Activated CD8-positive, alpha-beta memory T cell treated with anti-CD3 and anti-CD28 coated beads for 48 hours (primary cell): Measurements from ENCODE around the gene MEF2C.
"Not testable (repeated sequence)": the region's sequence is repeated elsewhere in the genome, so short reads cannot be mapped to it uniquely, and the experiment has no call there.

ENCODE experiments used
- DNase-seq, 3 experiments: peaks; one replicate each; pipeline ENCODE4 v3.0.0-alpha.2; 2020; ENCODE audit warnings: low read depth in 2 of 3, low spot score in 2 of 3

The MEF2C gene

GRCh38 chr5:88883059-88883835, at the start of gene MEF2C:
MEF2C (minus strand) TSS chr5:88883184; CDS start chr5:88823788, 59,396 bp downstream.
- DNase-seq: no peak

DNA sequence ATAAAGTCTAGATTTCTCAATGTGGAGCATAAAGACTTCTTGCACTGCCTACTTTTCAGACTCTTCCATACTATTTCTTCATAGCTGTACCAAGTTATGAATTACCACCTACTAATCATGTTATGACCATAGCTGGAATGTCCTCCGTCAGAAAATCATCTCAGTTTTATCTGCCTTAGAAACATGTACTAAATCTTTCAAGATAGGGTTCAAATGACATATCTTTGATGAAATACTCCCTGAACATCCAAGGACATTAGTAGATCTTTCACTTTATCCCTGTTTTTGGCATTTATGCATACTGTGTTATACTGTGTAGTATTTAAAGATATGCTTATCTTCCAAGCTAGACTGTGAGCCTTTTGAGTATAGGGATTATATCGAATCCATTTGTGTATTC, 49.6 kb upstream of the MEF2C start:
- DNase-seq: no peak

GRCh38 chr5:88930335-88930734, 47.4 kb upstream of the MEF2C start:
- no peak for DNase-seq

DNA sequence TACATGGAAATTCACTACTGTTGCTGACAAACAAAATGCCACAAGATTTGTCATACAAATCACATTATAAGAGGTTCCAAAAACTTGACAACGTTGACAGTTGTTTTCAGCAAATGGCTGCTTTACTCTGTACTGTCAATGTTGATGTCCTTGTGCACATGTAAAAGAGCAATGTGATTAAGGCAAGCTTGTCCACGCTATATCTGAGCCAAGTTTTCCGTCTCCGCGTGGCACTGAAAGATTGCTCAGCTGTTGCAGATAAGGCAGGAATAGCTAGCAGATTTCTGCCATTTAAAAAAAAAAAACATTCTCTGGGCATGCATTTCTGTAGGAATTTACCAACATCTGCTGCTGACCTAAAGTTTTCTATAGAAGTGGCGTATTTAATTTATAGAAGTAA, 46.4 kb upstream of the MEF2C start:
- no peak for DNase-seq

DNA sequence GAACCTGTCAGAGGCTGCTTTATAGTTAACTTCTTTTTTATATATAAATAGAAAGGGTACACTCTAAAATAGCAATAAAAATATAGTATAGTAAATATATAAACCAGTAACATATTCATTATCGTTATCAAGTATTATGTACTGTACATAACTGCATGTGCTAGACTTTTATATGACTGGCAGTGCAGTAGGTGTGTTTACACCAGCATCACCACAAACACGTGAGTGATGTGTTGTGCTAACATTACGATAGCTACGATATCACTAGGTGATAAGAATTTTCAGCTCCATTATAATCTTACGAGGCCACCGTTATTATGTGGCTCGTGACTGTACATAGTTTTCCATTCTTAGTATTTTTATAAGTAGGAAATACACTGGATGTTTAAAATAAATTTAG, 43.8 kb upstream of the MEF2C start:
- no peak for DNase-seq

DNA sequence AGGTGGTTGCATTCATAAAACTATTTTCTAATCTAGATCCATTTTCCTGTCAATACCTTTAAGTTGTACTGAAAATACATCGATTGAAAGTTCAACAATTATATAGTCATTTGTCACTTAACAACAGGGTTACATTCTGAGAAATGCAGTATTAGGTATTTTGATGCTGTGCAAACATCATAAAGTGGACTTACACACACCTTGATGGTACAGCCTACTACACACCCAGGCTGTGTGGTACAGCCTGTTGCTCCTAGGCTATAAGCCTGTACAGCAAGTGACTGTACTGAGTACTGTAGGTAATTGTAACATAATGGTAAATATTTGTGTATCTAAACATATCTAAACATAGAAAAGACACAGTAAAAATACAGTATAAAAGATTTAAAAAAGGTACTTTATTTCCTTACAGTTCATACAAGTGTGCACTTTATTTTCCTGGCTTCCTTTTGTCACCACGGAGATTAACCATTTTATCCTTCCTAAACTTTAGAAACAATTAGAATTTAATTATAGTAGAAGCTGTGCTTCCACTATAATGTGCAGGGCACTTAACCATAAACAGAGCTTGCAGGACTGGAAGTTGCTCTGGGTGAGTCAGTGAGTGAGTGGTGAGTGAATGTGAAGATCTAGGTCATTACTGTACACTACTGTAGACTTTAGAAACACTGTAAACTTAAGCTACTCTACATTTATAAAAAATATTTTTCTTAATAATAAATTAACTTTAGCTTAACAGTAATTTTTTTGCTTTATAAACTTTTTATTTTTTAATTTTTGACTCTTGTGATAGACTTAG, 42.9 kb upstream of the MEF2C start:
- no peak for DNase-seq

DNA sequence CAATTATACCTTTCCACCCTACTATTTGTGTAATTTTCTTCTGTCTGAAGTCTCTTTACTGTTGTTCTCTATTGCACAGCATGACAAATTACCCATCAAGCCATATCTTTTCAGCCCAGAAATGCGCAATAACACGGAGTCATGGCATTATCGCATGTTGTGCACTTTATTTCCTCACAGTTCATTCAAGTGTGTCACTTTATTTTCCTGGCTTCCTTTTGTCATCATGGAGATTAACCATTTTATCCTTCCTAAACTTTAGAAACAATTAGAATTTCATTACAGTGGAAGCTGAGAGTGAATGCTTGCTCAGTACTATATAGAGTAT, 41.3 kb upstream of the MEF2C start:
- DNase-seq: no peak

GRCh38 chr5:88923623-88924329, 40.8 kb upstream of the MEF2C start:
- no peak for DNase-seq

DNA sequence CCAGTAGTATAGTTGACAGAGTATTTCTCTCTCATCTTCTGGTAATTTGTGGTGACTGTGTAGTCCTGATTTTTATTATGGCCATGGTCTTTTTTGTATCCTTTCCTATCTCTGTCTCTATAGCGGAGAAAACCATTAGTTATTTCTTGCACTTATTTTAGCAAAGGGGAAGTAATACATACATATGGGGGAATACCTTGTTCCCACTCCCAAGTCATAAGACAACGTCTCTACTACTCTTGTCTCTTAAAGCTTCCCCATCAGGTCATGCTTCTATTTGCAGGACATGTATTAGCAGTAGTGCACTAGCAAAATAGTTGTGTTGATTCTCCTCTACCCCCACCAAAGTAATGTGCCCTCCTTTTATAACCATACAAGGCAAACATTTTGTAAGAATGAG, 29.8 kb upstream of the MEF2C start:
- not testable (repeated sequence) for DNase-seq

- not testable (repeated sequence) for DNase-seq
Observed at GRCh38 chr5:88911059-88911572, 28.1 kb upstream of the MEF2C start.

DNA sequence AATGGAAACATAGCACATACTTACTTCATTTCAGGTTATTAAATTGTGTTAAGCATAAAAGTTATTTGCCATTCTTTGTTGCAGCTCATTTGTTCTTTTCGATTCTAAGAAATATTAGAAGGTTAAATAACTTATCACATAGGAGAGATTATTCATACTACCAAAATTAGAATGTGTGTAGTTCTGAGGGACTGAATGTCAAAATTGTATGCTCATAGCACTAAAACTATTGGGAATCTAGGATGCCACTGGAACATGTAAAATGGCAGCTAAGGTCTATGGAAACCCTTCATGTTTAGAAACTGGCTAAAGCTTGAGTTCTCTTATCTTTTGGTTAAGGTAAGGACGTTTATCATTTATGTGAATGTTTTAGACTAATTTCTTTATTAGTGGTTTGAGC, 21.5 kb upstream of the MEF2C start:
- not testable (repeated sequence) for DNase-seq

DNA sequence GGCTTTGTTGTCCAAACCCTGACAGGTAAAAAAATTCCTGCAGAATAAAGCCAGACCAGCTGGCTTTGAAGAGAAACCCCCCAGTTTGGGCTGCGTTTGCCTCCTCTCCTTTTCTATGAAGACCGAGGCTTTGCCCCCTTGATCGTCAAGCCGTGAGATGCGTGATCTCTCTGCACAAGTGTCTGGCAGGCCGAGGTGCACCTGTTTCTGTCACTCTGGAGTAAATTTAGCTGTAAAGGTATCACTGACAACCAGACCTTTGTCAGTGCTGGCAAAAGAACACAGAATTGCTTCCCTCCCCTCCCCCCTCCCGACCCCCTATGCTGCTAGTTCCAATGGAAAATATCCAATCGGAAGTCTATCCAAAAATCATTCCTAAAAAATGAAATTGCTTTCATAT, 21.0 kb upstream of the MEF2C start:
- DNase-seq: not testable (repeated sequence)

DNA sequence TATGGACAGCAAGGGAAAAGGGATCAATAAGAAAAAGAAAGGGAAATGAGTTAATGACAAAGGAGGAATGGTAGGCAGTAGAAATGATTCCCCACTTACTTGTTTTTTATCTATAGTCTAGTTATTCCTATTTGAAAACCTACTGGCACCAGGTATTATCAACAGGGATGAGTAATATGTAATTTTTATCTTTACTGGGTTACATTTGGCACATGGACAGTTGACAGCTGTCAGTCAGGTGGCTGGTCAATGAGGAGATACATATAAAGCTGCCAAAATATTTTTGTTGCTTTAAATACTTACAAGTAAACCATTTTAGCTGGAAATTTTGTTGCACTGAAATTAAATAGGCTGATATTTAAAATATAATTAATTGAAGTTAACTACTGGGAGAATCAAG, 18.1 kb upstream of the MEF2C start:
- DNase-seq: not testable (repeated sequence)

DNA sequence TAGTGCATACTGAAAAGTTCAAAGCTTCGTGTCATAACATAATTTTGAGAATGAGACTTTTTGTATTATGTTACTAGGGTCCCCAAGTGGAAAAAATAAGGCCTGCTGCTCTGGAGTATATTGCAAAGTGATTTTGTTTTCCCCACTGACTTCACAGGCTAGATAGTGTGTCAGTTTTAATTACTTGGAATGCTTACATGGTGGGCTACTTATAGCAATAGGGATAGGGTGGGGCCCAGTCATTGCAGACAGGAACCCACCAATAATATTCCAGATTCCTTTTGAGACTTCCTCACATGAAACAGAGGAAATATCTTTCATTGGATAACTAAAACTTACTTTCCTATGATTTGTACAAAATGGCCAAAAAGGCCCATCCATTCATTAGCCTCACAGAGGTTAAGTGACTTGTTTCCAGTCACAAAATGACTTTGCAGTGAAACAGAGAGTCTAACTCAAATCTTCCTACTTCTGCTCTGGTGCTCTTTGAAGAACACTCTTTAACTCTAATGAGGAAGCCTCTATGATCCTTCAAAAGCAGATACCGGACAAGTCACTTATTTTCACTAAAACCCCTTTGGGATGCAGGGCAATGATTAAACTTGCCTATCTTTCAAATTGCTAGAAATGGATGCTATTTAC, 16.2 kb upstream of the MEF2C start:
- DNase-seq: no peak

- no peak for DNase-seq
Observed at GRCh38 chr5:88897748-88898147, 14.8 kb upstream of the MEF2C start.

DNA sequence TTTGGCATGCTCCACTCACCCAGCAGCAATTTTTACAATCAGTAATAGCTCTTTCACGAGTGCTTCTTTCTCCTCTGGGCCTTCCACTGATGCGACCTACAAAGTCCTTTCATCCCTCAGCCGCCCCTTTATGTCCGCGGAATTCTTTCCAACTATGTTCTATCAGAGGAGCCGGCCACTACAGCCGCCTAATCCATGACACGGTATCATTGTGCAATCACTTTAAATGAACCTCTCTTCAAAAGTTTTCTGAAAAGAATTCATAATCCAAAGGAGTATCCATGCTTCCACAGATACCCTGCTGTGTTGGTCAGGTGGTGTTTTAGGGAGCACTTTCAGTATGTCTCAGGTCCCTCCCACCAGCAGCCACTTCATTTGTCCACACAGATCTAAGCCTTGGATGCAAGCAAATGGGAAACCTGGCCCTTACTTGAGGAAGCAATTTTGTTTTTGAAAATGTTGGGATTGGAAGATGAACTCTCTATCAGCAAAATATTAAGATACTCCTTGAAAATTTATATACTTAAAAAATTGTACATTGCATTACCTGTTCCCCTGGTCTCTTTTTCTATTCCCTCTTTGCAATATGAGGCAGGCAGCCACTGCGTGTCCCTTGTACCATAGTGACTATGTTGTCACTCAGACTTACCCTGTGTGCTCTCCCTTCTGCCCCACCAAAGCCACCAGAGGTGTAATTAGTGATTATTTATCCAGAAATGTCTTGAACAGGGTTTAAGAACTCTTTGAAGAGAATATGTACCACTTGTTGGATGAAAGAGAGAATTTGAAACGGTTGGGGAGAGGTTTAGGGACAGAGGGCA, 12.9 kb upstream of the MEF2C start:
- no peak for DNase-seq

GRCh38 chr5:88892669-88893068, 9.7 kb upstream of the MEF2C start:
- no peak for DNase-seq

DNA sequence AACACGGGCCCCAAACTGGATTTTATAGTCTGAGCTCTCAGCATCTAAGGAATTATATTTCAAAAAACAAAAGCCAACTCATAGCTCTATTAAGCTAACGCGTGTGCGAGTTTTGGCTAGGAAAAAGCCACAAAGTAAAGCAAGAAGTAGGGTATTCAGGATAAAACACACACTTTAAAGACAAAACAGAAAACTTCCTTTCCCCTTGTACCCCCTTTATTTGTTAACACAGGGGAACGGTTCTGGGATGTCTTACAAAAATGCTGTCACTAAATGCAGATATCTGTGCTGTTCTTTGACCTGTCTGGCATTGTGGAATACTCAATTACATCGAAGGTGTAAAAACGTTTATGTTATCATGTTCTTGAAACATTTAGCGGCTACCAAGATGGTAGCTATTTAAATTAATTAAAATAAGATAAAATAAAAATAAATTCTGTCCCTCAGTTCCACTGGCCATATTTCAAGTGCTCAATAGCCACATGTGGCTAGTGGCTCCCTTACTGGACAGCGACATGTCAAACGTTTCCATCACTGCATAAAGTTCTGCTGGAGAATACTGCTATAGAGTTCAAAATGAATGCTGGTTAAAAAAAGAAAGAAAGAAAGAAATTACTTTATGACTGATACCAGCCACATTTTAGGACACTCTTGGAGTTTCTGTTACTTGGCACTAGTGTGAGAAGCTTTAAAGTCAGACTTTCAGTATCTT, 7.2 kb upstream of the MEF2C start:
- no peak for DNase-seq

DNA sequence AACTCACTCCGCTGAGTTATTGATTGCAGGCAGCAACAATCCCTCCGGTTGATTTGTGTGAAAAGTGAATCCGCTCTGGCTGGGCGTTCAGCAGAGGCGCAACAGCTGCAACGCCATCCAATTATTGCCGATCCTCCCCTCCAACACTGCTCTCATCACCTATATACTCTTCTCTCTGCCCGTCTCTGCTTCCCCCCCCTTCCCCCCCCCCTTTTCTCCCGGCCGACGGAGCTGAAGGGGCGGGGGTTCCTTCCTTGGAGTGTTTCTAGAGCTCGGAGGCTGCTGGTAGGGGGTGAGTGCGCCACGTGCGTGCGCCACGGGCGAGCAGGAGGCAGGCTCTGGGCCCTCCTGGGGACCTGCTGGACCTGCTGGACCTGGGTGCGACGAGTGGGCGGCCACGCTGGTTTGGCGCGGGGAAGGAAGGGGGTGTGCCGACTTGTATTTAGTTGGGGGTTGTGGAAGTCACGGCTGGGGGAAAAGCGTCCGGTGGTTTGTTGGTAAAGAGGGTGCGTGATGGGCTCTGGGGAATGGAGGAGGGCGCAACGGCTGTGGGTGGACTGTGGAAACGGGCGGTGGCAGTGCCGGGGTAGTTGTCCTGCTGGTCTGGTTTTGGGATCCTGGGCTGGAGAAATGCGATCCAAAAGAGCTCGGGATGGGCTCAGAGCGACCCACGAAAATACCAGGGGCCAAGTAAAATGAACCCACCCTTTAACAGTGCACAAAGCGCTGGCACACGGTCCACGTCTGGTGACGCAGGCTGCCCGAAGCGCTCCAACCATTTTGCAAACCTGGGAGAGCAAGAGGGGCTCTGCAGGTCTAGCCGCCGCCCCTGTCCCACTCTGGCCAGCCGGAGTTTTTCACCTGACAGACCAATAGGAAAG, 6.4 kb upstream of the MEF2C start:
- no peak for DNase-seq
